ENCODE results near the gene ST13.

- TF ChIP-seq CTCF (IDR thresholded peaks at IDR 0.05; ENCODE audit: insufficient read depth, low read length, poor library complexity, severe bottlenecking) (no peak), EZH2phosphoT487 (conservative IDR thresholded peaks at IDR 0.05; ENCODE audit: low read length) (no peak)
These were observed 6.1 kb upstream of the ST13 start for GRCh38 chr22:40862537-40862936.

Measured in SU-DHL-6 (cell line).